Bronchial smooth muscle cell (primary cell): Measurements from ENCODE around the gene CFHR5. TPM values are rescaled to one million over a fixed set of nuclear protein-coding genes. Genes with fewer than 3 reads are reported as not detected.

ENCODE experiments used
- total RNA-seq: library from RNA; depleted of rRNA; stranded (reverse); fragments of >200 nt; gene quantifications from 2 replicates; pipeline ENCODE4 v1.2.1, GENCODE V29; 2014

The CFHR5 gene
- not detected in 2 replicates for total RNA-seq

DNA sequence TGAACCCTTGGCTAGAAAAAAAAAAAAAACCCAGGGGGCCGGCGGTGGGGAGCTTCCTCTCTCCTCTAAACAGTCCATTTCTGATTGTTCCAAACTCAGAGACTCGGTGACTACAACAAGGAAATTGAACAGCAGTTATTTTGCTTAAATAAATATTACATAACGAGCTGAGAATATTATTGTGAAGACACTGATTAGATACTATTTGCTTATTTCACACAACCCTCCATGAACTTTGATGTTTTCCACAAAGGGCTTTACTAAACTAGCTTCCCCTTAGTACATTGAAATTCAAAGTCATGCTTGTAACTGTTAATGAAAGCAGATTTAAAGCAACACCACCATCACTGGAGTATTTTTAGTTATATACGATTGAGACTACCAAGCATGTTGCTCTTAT, at the start of gene CFHR5:
TSS of gene CFHR5 (plus strand) at position 279 of the 400 bp plus-strand sequence. CDS start at position 388, 109 bp downstream.

DNA sequence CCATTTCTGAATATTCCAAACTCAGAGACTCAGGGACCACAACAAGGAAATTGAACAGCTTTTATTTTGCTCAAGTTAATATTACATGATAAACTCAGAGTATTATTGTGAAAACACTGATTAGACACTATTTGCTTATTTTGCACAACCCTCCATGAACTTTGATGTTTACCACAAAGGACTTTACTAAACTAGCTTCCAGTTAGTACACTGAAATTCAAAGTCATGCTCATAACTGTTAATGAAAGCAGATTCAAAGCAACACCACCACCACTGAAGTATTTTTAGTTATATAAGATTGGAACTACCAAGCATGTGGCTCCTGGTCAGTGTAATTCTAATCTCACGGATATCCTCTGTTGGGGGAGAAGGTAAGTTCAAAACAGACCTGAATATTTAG, 33.8 kb upstream of the CFHR5 start, which contains the start of gene CFHR2:
TSS of gene CFHR2 (plus strand) at position 171 of the 400 bp plus-strand sequence. CDS start at position 314, 143 bp downstream.

Other genes starting within 250 kb of the CFHR5 start
- not detected in 2 replicates for gene CFHR3, start 202.7 kb upstream of the CFHR5 start, total RNA-seq
- gene CFHR1, start 157.8 kb upstream of the CFHR5 start, total RNA-seq: 0.16 and 0.26 TPM in 2 replicates
- not detected in 2 replicates for gene CFHR4, start 89.5 kb upstream of the CFHR5 start, total RNA-seq
- gene CFHR2, start 33.8 kb upstream of the CFHR5 start, total RNA-seq: not detected in 2 replicates
- not detected in 2 replicates for gene F13B, start 89.7 kb downstream of the CFHR5 start, total RNA-seq
- 1.1 and 5.4 TPM in 2 replicates for gene ASPM, start 169.1 kb downstream of the CFHR5 start, total RNA-seq
- gene ZBTB41, start 223.7 kb downstream of the CFHR5 start, total RNA-seq: 7.3 and 12.1 TPM in 2 replicates